Measurements from ENCODE around the gene CLDN22. TPM values are rescaled to one million over a fixed set of nuclear protein-coding genes. Genes with fewer than 3 reads are reported as not detected.

The CLDN22 gene
- total RNA-seq, 3 donors from 2014 or later = not detected

- Histone ChIP-seq H3K36me3 (no peaks in the 10 kb centered on the region), H3K9me3 (no peaks in the 10 kb centered on the region), H3K4me3 (no peak overlapping the region), H3K27me3 (no peaks in the 10 kb centered on the region), H3K27ac (no peak overlapping the region), H3K4me1 (no peaks in the 10 kb centered on the region)
- no peak for DNase-seq (ENCODE audit: low spot score in 2 of 2)
- no peak for TF ChIP-seq POLR2A (IDR thresholded peaks at IDR 0.05)
- no peak for TF ChIP-seq POLR2AphosphoS5 (IDR thresholded peaks at IDR 0.05)
- no peak for TF ChIP-seq CTCF (IDR thresholded peaks at IDR 0.05)
- intact Hi-C loops (cut with DNase I; ENCODE audit: low total_unique reads) = no loop called here
These were observed 5.7 kb downstream of the CLDN22 start for GRCh38 chr4:183314336-183314735.

DNA sequence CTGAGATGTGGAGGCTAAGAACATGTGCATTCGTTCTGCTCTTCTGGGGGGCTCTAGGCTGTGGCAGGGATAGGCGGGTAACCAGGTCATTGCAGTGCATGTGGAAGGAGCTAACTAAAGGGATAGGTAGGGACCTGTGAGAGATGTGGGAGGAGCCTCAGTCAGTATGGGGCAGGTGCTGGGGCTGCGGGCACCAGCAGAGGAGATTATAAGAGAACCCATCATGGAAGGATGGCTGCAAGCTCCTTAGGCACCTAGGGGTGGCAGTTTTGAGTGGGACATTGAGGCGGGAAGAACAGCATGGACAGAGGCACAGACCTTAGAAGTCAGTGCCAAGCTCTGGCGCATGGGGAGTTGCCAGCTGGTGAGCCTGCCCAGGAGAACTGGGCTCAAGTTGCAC, 7.2 kb downstream of the CLDN22 start:
- Histone ChIP-seq H3K36me3 (no peaks in the 10 kb centered on the region), H3K27me3 (no peaks in the 10 kb centered on the region), H3K4me1 (no peaks in the 10 kb centered on the region), H3K27ac (no peak overlapping the region), H3K4me3 (no peak overlapping the region), H3K9me3 (no peaks in the 10 kb centered on the region)
- TF ChIP-seq POLR2A (IDR thresholded peaks at IDR 0.05) = no peak
- DNase-seq (ENCODE audit: low spot score in 2 of 2) = no peak
- intact Hi-C loops (cut with DNase I; ENCODE audit: low total_unique reads) = no loop called here

GRCh38 chr4:183306811-183307210, 13.3 kb downstream of the CLDN22 start:
- TF ChIP-seq POLR2AphosphoS5 (IDR thresholded peaks at IDR 0.05) (no peak), POLR2A (IDR thresholded peaks at IDR 0.05) (no peak), CTCF (IDR thresholded peaks at IDR 0.05) (no peak)
- Histone ChIP-seq H3K27me3 (no peaks in the 10 kb centered on the region), H3K4me1 (no peaks in the 10 kb centered on the region), H3K4me3 (no peak overlapping the region), H3K9me3 (no peaks in the 10 kb centered on the region), H3K36me3 (no peaks in the 10 kb centered on the region), H3K27ac (no peak overlapping the region)
- DNase-seq (ENCODE audit: low spot score in 2 of 2) = no peak
- intact Hi-C loops (cut with DNase I; ENCODE audit: low total_unique reads) = no loop called here

DNA sequence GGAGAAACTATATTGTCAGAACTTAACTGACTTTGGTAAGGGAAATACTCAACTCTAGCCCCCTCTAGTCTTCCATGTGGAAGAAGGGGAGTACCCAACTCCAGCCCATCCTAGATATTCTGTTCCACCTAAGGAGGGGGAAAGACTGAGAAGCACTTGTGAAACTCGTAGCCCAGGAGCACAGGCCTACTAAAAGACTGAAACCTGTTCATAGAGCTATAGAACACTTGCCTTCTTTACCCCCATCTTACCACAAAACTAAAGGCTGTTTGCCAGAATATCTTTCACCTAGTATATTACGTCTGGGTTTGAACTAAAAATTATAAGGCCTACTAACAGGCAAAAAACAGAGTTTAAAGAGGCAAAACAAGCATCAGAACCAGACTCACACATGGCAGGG, 15.5 kb downstream of the CLDN22 start:
- no peaks in the 10 kb centered on the region for H3K27me3 ChIP-seq
- no peak overlapping the region for H3K4me3 ChIP-seq
- H3K36me3 ChIP-seq = no peaks in the 10 kb centered on the region
- H3K9me3 ChIP-seq = no peaks in the 10 kb centered on the region
- DNase-seq (ENCODE audit: low spot score in 2 of 2) = no peak
- intact Hi-C loops (cut with DNase I; ENCODE audit: low total_unique reads) = no loop called here
- no peak for TF ChIP-seq POLR2AphosphoS5 (IDR thresholded peaks at IDR 0.05)
- no peak for TF ChIP-seq POLR2A (IDR thresholded peaks at IDR 0.05)
- TF ChIP-seq CTCF (IDR thresholded peaks at IDR 0.05) = no peak
- no peak overlapping the region for H3K27ac ChIP-seq
- no peaks in the 10 kb centered on the region for H3K4me1 ChIP-seq

DNA sequence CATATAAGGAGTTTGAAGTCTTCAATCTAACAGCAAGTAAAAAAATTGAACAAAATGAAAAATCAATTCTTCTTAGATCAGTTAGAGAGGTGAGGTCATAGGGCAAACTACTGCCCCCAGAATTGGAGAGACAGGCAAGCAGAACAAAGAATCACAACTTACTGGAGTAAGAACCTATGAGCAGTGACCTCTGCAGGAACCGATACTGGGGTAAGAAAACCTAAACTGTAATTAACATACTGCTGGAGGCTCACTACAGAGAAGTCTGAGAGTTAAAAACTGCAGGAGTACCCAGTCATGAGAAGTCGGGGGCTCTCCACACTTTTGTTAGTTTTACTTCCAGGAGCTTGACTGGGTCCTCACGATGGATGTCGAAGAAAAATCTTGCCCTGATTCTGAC, 16.0 kb downstream of the CLDN22 start:
- intact Hi-C loops (cut with DNase I; ENCODE audit: low total_unique reads) = no loop called here

DNA sequence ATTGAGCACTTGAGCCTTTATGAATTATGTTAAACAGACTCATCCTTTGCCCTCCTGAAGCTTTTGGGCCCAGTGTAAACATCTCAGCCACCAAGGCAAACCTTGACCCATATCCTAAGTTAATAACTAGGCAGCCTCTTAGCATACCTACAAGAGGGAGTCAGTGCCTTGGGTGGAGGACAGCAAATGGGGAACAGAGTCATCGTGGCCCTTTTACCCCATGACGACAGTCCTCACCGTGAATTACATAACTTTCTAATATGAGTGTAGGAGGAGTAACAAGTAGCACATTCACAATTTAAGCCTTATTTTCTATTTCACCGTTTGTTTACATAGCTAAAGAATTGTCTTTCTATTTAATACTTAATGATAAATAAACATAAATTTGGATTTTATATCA, 16.8 kb downstream of the CLDN22 start:
- intact Hi-C loops (cut with DNase I; ENCODE audit: low total_unique reads) = no loop called here

More for the DNA sequence above, 16.0 kb downstream of the CLDN22 start:
- Histone ChIP-seq H3K9me3 (no peaks in the 10 kb centered on the region), H3K4me3 (no peak overlapping the region), H3K4me1 (no peaks in the 10 kb centered on the region), H3K27ac (no peak overlapping the region), H3K36me3 (no peaks in the 10 kb centered on the region), H3K27me3 (no peaks in the 10 kb centered on the region)
- TF ChIP-seq POLR2A (IDR thresholded peaks at IDR 0.05) (no peak), POLR2AphosphoS5 (IDR thresholded peaks at IDR 0.05) (no peak)
- DNase-seq (ENCODE audit: low spot score in 2 of 2) = no peak

More for the DNA sequence above, 16.8 kb downstream of the CLDN22 start:
- H3K27me3 ChIP-seq = no peaks in the 10 kb centered on the region
- no peaks in the 10 kb centered on the region for H3K36me3 ChIP-seq
- no peak for DNase-seq (ENCODE audit: low spot score in 2 of 2)
- TF ChIP-seq POLR2A (IDR thresholded peaks at IDR 0.05) (no peak), POLR2AphosphoS5 (IDR thresholded peaks at IDR 0.05) (no peak), CTCF (IDR thresholded peaks at IDR 0.05) (no peak)
- H3K27ac ChIP-seq = no peak overlapping the region
- H3K4me3 ChIP-seq = no peak overlapping the region
- no peaks in the 10 kb centered on the region for H3K4me1 ChIP-seq
- H3K9me3 ChIP-seq = no peaks in the 10 kb centered on the region

Data from breast epithelium (tissue), 4 donors.